ENCODE measurements around the gene OPRL1.

- TF ChIP-seq POLR2A (IDR thresholded peaks at IDR 0.05) (no peak), CTCF (IDR thresholded peaks at IDR 0.05) (no peak)
Observed at GRCh38 chr20:64096535-64096934, 16.7 kb downstream of the OPRL1 start.
